Liver (tissue), 3 donors: ENCODE data around the gene GATA5.

Experiments
- ATF3 ChIP-seq: IDR thresholded peaks from 2 replicates; pipeline ENCODE4 v1.6.1; 2016; ENCODE audit warnings: antibody characterized with exemption
- CTCF ChIP-seq: fragments of 150-350 bp; IDR thresholded peaks from 2 replicates; pipeline ENCODE4 v1.5.1; 2017; ENCODE audit warnings: improper control_type of control experiment, low read depth, low read length; ENCODE audit not compliant: missing input control
- GABPA ChIP-seq, 2 donors: IDR thresholded peaks in 1 of 2; conservative IDR thresholded peaks in 1 of 2; 2 replicates each; pipeline ENCODE4 v1.6.1; 2016; ENCODE audit warnings: antibody characterized with exemption in 2 of 2, mild to moderate bottlenecking in 1 of 2, moderate library complexity in 1 of 2
- HNF4A ChIP-seq, 2 donors: conservative IDR thresholded peaks; 2 replicates each; pipeline ENCODE4 v1.6.1; 2016; ENCODE audit warnings: antibody characterized with exemption in 2 of 2, mild to moderate bottlenecking in 2 of 2
- JUND ChIP-seq, 2 donors: IDR thresholded peaks; 2 replicates each; pipeline ENCODE4 v1.6.1; 2016; ENCODE audit warnings: antibody characterized with exemption in 2 of 2
- MAX ChIP-seq: IDR thresholded peaks from 2 replicates; pipeline ENCODE4 v1.6.1; 2016; ENCODE audit warnings: antibody characterized with exemption
- NR2F2 ChIP-seq: IDR thresholded peaks from 2 replicates; pipeline ENCODE4 v1.6.1; 2016; ENCODE audit warnings: antibody characterized with exemption
- RAD21 ChIP-seq, 2 donors: IDR thresholded peaks; 2 replicates each; pipeline ENCODE4 v1.6.1; 2016; ENCODE audit warnings: antibody characterized with exemption in 2 of 2, mild to moderate bottlenecking in 2 of 2
- REST ChIP-seq: IDR thresholded peaks from 2 replicates; pipeline ENCODE4 v1.6.1; 2016; ENCODE audit warnings: antibody characterized with exemption, mild to moderate bottlenecking
- SP1 ChIP-seq: IDR thresholded peaks from 2 replicates; pipeline ENCODE4 v1.6.1; 2018; ENCODE audit warnings: antibody characterized with exemption, mild to moderate bottlenecking
- TAF1 ChIP-seq: conservative IDR thresholded peaks from 2 replicates; pipeline ENCODE4 v1.6.1; 2016; ENCODE audit warnings: antibody characterized with exemption, mild to moderate bottlenecking
- YY1 ChIP-seq: IDR thresholded peaks from 2 replicates; pipeline ENCODE4 v1.6.1; 2016; ENCODE audit warnings: antibody characterized with exemption, mild to moderate bottlenecking
- ZBTB33 ChIP-seq: IDR thresholded peaks from 2 replicates; pipeline ENCODE4 v1.6.1; 2016; ENCODE audit warnings: antibody characterized with exemption
- donor health status: healthy.
- donor health status: healthy.

- TF ChIP-seq MAX, result no peak
- no peak for TF ChIP-seq TAF1
- no peak for TF ChIP-seq RAD21 (IDR thresholded peaks at IDR 0.05)
- TF ChIP-seq CTCF, result no peak
- TF ChIP-seq REST, result no peak
- no peak for TF ChIP-seq ZBTB33
- no peak for TF ChIP-seq NR2F2
- no peak for TF ChIP-seq ATF3
- TF ChIP-seq SP1, result no peak
- TF ChIP-seq GABPA (IDR thresholded peaks at IDR 0.05 in 1 of 2, conservative IDR thresholded peaks at IDR 0.05 in 1 of 2), result no peak
- no peak for TF ChIP-seq YY1
- TF ChIP-seq JUND (IDR thresholded peaks at IDR 0.05), result no peak
- TF ChIP-seq HNF4A (conservative IDR thresholded peaks at IDR 0.05), result no peak
Measured at GRCh38 chr20:62430311-62430853, 45.4 kb downstream of the GATA5 start.
